Keratinocyte (primary cell): ENCODE data around the gene CTNNA2. TPM values are rescaled to one million over a fixed set of nuclear protein-coding genes. Genes with fewer than 3 reads are reported as not detected.

Source experiments
- DNase-seq: peaks from one replicate; pipeline ENCODE4 v3.0.0-alpha.2; 2011; ENCODE audit warnings: low read depth, missing footprints, low spot score
- FAIRE-seq: peaks from 2 replicates; lab custom pipeline; 2011; peaks lifted over from hg19 to GRCh38; lab: Jason Lieb, UNC
- H2AFZ ChIP-seq: 2 replicates; pipeline ENCODE4 v1.6.0; 2012; ENCODE audit warnings: low read length, control low read depth, inconsistent platforms; ENCODE audit not compliant: control insufficient read depth
- H3K27ac ChIP-seq: 2 replicates; pipeline ENCODE4 v1.5.1; 2011; ENCODE audit warnings: low read length; ENCODE audit not compliant: control insufficient read depth, insufficient read depth
- H3K27me3 ChIP-seq: 3 replicates; pipeline ENCODE4 v1.6.0; 2011; ENCODE audit warnings: low read length; ENCODE audit not compliant: control insufficient read depth, insufficient read depth; ENCODE audit errors: extremely low read depth
- H3K36me3 ChIP-seq, 2 experiments: 2 replicates in 1 of 2; 3 replicates in 1 of 2; pipeline ENCODE4 v1.5.1; 2011; ENCODE audit warnings: low read length in 2 of 2, mild to moderate bottlenecking in 1 of 2; ENCODE audit not compliant: control insufficient read depth in 2 of 2, insufficient read depth in 2 of 2; ENCODE audit errors: extremely low read depth in 1 of 2
- H3K4me1 ChIP-seq: 3 replicates; pipeline ENCODE4 v1.5.1; 2011; ENCODE audit warnings: low read length; ENCODE audit not compliant: control insufficient read depth, insufficient read depth; ENCODE audit errors: extremely low read depth
- H3K4me2 ChIP-seq: 3 replicates; pipeline ENCODE4 v1.6.0; 2011; ENCODE audit warnings: low read depth, low read length; ENCODE audit not compliant: control insufficient read depth, insufficient read depth; ENCODE audit errors: extremely low read depth
- H3K4me3 ChIP-seq, 3 experiments: fragments of 200-600 bp in 1 of 3; sonication (generic) in 1 of 3; 2 replicates in 2 of 3; 3 replicates in 1 of 3; pipeline ENCODE4 v1.5.1; 2011 to 2016; ENCODE audit warnings: low read length in 3 of 3, mild to moderate bottlenecking in 3 of 3, control low read depth in 2 of 3, inconsistent platforms in 1 of 3, low read depth in 1 of 3, mixed read lengths in 1 of 3, mixed run types in 1 of 3, moderate library complexity in 1 of 3; ENCODE audit not compliant: control insufficient read depth in 2 of 3, insufficient read depth in 2 of 3; ENCODE audit errors: extremely low read depth in 1 of 3
- H3K79me2 ChIP-seq: 2 replicates; pipeline ENCODE4 v1.6.0; 2012; ENCODE audit warnings: low read length; ENCODE audit not compliant: control insufficient read depth, insufficient read depth
- H3K9ac ChIP-seq: 3 replicates; pipeline ENCODE4 v1.6.0; 2011; ENCODE audit warnings: low read length; ENCODE audit not compliant: control insufficient read depth, insufficient read depth; ENCODE audit errors: extremely low read depth
- H3K9me1 ChIP-seq: 3 replicates; pipeline ENCODE4 v1.6.0; 2011; ENCODE audit warnings: low read length; ENCODE audit not compliant: control insufficient read depth, insufficient read depth; ENCODE audit errors: extremely low read depth
- H3K9me3 ChIP-seq: 2 replicates; pipeline ENCODE4 v1.5.1; 2012; ENCODE audit warnings: low read depth, low read length; ENCODE audit not compliant: control insufficient read depth
- H4K20me1 ChIP-seq: 3 replicates; pipeline ENCODE4 v1.6.0; 2011; ENCODE audit warnings: low read length; ENCODE audit not compliant: control insufficient read depth, insufficient read depth; ENCODE audit errors: extremely low read depth
- EZH2 ChIP-seq: IDR thresholded peaks from one replicate; pipeline ENCODE4 v1.6.1; 2012; ENCODE audit warnings: inconsistent platforms, mild to moderate bottlenecking, low read length, moderate library complexity
- dilution Hi-C: fragments of 300-500 bp; cut with MboI; formaldehyde crosslinking; loops from one replicate; pipeline ENCODE4 v1.7.0; 2020; ENCODE audit warnings: low sequenced_read_pairs; ENCODE audit not compliant: extremely low pct_ligation_motif_present
- polyA plus RNA-seq, 5 experiments: library from polyadenylated mRNA; depleted of rRNA in 3 of 5; stranded (reverse) in 3 of 5; stranded (forward) in 1 of 5; unstranded in 1 of 5; fragments of >200 nt; gene quantifications; 1 replicate in 1 of 5; 2 replicates in 3 of 5; 3 replicates in 1 of 5; pipeline versions ENCODE4 v1.2.1 to v1.2.3, GENCODE V29; 2011 to 2012; ENCODE audit warnings: missing spikeins in 2 of 5, low read depth in 1 of 5, low replicate concordance in 1 of 5
- TF ChIP-seq, protein P1 (sequence below), 3 experiments: IDR thresholded peaks in 1 of 3; conservative IDR thresholded peaks in 1 of 3; optimal IDR thresholded peaks in 1 of 3; 2 replicates in 2 of 3; 3 replicates in 1 of 3; pipeline versions ENCODE3 to v1.5.1; 2011; ENCODE audit warnings: low read length in 3 of 3, mild to moderate bottlenecking in 3 of 3, moderate library complexity in 2 of 3, control low read depth in 1 of 3, inconsistent platforms in 1 of 3; ENCODE audit not compliant: insufficient read depth in 2 of 3; ENCODE audit errors: extremely low read depth in 1 of 3

The CTNNA2 gene
- polyA plus RNA-seq, 1 donor (not counting 4 experiments of a cell fraction or from before 2014, with no cell fraction given), result not detected

DNA sequence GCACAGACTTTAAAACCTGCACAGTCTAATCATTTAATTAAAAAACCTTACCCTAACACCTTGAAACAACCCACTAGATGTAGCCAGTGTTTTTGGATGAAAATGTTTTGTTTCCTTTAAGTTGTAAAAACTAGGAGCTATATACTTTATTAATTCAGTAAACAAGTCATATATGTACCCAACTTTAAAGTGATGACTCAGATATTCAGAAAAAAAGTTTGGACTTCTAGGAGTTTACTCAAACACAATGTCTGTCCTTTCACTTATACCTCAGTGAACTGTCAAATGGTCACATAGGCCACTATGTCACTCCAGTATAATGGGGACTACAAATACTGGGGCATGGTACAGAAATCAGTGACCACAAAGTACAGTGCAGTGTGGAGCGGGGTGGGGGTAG lies 431.4 kb downstream of the CTNNA2 start:
- H3K4me1 ChIP-seq, result no peaks in the 10 kb centered on the region
- no peak overlapping the region for H3K4me2 ChIP-seq
- H3K9me3 ChIP-seq, result no peaks in the 10 kb centered on the region
- no peak overlapping the region for H2AFZ ChIP-seq
- TF ChIP-seq EZH2, result no peak
- TF ChIP-seq, protein P1, sequence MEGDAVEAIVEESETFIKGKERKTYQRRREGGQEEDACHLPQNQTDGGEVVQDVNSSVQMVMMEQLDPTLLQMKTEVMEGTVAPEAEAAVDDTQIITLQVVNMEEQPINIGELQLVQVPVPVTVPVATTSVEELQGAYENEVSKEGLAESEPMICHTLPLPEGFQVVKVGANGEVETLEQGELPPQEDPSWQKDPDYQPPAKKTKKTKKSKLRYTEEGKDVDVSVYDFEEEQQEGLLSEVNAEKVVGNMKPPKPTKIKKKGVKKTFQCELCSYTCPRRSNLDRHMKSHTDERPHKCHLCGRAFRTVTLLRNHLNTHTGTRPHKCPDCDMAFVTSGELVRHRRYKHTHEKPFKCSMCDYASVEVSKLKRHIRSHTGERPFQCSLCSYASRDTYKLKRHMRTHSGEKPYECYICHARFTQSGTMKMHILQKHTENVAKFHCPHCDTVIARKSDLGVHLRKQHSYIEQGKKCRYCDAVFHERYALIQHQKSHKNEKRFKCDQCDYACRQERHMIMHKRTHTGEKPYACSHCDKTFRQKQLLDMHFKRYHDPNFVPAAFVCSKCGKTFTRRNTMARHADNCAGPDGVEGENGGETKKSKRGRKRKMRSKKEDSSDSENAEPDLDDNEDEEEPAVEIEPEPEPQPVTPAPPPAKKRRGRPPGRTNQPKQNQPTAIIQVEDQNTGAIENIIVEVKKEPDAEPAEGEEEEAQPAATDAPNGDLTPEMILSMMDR (optimal IDR thresholded peaks at IDR 0.05 in 1 of 3, IDR thresholded peaks at IDR 0.05 in 1 of 3, conservative IDR thresholded peaks at IDR 0.05 in 1 of 3; ENCODE audit: extremely low read depth in 1 of 3, insufficient read depth in 2 of 3, low read length in 3 of 3), result no peak
- H3K27ac ChIP-seq, result no peak overlapping the region
- H3K27me3 ChIP-seq, result no peaks in the 10 kb centered on the region
- dilution Hi-C loops, result no loop called here
- FAIRE-seq, result no peak
- no peaks in the 10 kb centered on the region for H3K36me3 ChIP-seq
- no peaks in the 10 kb centered on the region for H3K9me1 ChIP-seq
- no peak overlapping the region for H3K9ac ChIP-seq
- no peaks in the 10 kb centered on the region for H4K20me1 ChIP-seq
- no peaks in the 10 kb centered on the region for H3K79me2 ChIP-seq
- no peak for DNase-seq
- no peak overlapping the region for H3K4me3 ChIP-seq

DNA sequence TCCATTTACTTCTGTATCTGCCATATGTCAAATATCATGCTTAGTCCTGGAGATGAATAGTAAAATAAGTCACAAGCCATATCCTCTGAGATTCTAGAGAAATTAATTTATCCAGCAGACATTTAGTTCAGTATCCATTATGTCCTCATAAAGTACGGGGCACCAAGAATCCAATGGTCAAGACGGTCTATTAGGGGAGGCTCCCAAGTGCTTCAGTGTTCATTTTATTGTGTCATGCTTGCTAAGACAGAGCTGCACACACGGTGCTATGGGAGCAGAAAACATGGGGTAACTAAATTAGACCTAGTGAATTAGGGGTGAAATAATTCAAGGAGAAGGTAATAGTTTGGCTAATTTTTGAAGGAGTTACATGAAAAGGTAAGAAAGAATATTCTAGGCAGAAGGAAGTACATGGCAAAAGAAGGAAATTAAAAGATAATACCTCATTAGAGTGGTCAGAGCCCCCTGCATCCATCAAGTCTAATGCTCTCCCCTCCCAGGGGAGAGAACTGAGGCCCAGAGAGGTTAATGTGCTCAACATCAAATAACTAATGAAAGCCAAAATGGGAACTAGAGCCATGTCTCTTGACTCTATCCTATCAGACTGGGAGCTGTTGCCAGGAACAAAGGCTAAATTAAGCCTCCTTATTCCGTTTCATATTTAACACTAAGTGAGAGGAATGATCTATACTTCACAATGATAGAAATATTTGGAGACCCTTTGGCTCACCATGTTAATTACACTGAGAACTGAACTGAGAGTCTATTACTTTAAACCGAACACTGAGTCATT lies 433.0 kb downstream of the CTNNA2 start:
- no peaks in the 10 kb centered on the region for H3K27me3 ChIP-seq
- H3K9ac ChIP-seq, result no peak overlapping the region
- H3K9me1 ChIP-seq, result no peaks in the 10 kb centered on the region
- DNase-seq (no peak), FAIRE-seq (no peak)
- no peaks in the 10 kb centered on the region for H3K4me1 ChIP-seq
- H2AFZ ChIP-seq, result no peak overlapping the region
- no peaks in the 10 kb centered on the region for H3K79me2 ChIP-seq
- no peak overlapping the region for H3K4me3 ChIP-seq
- no peak overlapping the region for H3K4me2 ChIP-seq
- no peaks in the 10 kb centered on the region for H3K9me3 ChIP-seq
- H3K27ac ChIP-seq, result no peak overlapping the region
- dilution Hi-C loops, result no loop called here
- no peaks in the 10 kb centered on the region for H3K36me3 ChIP-seq
- TF ChIP-seq, protein P1 (optimal IDR thresholded peaks at IDR 0.05 in 1 of 3, IDR thresholded peaks at IDR 0.05 in 1 of 3, conservative IDR thresholded peaks at IDR 0.05 in 1 of 3; ENCODE audit: extremely low read depth in 1 of 3, insufficient read depth in 2 of 3, low read length in 3 of 3), result no peak
- no peak for TF ChIP-seq EZH2
- no peaks in the 10 kb centered on the region for H4K20me1 ChIP-seq
